IPS DF 4.7 (cell line): Measurements from ENCODE around the gene CHAF1A.

Source experiments
- DNase-seq: peaks from one replicate; pipeline ENCODE4 v3.0.0-alpha.2; 2013; ENCODE audit warnings: low spot score; ENCODE audit errors: extremely low read depth

Gene CHAF1A

DNA sequence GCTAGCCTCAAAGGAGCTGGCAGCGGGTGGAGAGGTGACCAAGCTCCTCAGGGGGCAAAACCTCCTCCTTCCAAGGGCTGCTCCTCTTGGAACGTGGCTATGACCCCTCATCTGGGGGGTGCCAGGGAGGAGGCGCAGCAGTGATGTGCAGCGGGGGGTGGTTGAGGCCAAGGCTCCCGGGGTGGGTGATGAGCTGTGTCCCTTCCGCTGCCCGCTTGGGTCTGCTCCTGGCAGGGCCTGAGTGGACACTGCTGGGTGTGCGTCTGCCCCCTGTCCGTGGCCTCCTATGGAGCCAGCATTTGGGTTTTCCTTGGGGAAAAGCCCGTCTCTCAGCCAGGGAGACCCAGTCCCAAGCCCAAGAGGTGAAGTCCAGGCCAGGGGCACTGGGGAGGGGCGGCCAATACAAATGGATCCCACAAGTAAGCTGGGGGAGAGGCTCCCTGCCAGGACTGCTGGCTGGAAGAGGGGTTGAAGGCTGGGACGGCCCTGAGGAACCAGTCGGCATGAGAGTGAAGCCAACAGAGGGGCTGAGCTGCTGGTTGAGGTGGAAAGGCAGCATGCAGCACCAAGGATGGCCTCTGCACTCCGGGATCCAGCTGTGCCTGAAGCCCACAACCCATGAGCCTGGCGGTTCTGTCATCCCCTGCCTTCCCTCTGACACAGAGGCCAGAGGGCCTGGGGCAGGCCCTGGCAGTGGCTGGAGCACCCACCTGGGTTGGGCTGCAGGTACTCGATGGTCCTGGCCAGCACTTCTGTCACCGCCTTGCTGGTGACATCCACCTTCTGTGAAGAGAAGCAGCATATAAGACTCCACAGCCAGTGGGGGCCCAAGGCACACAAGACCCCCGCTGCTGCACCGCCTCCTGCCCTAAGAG, 36.4 kb upstream of the CHAF1A start:
- no peak for DNase-seq

DNA sequence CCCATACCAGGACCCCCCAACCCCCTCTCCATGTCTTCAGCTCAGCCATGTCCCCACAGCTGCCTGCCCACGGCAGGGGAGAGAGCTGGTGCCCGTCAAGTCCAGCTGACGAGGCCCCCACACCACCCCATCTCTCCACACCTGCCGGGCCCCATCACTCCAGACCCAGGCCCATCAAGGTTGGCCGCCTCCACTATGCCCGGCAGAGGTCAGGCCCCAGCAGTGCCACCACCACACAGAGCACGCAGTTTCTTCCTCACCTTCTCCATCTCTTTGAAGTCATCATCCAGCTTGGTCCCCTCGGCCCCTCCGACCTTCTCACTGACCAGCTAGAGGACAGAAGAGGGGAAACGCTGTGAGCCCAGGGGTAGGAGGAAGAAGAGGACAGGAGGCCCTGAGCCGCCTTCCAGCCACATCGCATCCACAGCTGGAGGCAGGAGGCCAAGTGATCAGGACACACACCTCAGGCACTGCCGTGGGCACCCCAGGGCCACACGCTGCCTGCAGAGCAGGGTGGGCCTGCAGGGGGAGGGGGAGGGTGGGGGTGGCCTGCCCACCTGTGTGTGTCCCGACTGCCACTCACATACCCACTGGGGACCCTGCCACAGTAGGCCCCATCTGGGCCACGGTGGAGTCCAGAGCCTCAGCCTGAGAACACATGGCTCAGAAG, 35.6 kb upstream of the CHAF1A start:
- no peak for DNase-seq

DNA sequence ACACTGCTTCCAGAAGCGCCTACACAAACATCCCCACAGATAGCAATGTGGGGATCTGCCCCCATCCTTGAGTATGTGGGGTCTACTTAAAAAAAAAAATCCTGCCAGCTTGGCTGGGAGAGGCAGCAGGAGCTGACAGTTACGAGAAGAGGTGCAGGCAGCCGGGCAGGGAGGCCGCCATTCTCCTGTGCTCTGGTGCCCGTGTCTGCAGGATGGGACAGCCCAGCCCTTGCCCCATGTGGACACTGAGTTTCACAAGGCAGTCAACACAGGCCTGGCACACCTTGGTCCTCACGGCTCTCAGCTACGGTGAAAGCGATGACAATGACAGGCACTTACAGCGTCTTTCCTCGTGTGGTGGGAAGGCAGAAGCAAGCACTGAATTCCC, 35.1 kb upstream of the CHAF1A start:
- DNase-seq: no peak

DNA sequence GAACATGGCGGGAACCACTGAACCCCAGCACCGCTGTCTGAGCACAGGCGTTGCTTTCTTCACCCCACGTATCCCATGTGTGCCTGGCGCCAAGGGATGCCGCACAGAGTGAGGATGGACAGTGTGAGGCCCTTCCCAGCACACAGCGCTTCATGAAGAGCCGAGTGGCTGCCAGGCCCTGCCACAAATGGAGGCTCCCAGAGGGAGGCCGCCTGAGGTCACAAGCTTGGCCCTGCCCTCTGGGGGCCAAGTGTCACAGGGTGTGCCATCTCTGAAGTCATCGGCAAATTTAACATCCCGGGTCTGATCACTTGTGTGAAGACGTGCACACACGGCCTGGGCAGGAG, 34.7 kb upstream of the CHAF1A start:
- no peak for DNase-seq

DNA sequence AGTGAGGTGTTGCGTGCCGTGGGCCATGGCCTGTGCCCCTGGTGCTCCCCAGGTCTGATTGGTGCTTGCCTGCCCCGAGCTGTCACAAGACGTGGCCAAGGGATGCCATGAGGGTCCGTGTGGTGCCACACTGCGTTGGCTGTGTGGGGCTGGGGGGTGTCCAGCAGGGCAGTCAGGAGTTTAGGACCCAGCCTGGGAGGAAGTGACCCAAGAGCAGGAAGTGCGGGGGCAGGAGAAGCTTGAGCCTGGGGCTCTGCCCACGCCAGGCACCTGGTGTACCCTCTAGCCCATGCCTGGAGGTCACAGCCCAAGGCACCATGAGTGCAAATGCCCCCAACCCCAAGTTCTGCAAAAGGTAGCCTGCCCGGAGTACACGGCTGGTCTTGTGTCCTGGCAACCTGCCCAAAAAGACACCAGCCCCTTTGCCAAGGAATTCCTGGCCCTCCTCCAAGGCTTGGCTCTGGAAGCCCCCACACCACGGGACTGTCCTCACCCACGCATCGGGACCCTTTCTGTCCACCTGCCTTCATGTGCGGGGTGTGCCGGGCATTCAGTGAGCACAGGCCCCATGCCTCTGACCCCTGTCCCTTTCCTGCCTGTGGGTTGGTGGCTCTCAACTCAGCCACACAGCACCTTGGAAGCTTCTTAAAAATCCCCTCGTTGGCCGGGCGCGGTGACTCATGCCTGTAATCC, 34.2 kb upstream of the CHAF1A start:
- DNase-seq: no peak

DNA sequence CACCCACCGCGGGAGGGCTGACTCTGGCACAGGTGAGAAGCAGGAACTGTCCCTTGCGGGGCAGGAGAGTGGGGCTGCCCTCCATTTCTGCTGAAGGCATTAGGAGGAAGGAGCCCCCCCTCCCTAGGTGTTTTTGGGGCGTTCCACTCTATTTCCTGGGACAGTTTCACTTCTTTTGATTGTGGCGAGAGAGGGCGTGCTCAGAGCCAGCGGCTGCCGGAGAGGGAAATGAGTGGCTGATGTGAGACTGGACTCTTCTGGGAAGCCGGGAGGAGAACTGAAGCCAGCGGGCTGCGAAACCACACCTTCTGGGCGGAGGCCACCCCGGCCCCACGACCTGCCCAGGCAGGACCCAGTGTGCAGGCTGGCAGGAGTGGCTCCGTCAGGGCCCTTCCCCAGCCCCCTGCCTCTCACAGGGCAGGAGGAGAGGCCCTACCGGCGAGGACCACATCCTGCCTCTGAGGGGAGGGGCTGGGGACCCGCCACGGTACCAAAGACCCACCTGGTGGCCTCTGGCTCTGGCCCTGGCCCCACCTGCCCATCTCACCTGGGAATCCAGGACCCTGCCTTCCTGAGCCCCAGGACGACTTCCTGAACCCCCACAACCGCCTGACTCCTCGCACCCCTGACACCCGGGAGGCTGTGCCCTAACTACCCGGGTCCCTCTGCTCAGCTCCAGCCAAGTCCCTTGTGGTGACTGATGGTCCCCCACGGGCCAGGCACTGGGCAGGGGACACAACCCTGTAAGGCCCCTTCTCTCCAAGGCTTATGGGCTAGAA, 33.1 kb upstream of the CHAF1A start:
- no peak for DNase-seq

DNA sequence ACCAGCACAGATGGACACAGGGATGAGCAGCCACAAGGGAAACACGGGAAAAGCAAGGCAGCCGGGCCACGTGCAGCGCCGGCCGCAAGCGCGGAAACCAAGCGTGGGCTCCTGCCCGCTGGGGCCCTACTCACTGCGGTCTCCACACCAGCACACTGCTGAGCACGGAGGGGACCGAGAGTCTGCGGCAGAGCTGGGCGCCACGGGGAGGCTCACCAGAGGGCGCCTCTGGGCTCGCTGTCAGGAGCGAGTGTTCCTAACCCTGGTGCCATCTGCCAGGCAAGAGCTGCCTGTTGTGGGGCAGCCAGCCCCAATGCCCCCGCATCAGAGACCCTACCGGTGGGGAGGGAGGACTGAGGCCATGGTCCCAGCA, 32.6 kb upstream of the CHAF1A start:
- DNase-seq: no peak

DNA sequence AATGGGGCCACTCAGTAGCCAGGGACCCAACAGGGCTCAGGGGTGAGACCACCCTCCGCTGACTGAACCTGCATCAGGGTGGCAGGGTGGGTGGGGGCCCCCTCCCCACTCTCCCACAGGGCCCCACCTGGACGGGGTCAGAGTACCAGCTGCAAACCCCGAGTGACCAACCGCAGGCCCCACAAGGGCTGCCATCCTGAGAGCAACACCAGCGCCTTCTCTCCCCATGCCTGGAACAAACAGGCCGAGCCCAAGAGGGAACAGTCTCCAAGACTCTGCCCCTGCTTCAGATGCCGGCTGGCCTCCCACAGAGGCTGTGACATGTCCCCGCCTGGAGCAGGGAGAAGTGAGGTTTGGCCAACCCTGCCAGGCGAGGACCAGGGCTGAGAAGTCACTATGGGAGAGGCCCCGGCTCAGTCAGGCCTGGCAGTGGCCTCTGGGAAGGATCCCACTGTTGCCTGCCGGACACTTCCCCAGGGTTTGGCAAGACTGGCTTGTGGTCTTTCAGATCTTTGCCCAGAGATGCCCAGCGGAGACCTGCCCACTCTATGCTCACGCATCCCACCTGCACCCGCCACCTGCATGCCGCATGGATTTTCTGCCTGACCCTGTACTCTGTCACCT, 31.9 kb upstream of the CHAF1A start:
- DNase-seq: no peak

DNA sequence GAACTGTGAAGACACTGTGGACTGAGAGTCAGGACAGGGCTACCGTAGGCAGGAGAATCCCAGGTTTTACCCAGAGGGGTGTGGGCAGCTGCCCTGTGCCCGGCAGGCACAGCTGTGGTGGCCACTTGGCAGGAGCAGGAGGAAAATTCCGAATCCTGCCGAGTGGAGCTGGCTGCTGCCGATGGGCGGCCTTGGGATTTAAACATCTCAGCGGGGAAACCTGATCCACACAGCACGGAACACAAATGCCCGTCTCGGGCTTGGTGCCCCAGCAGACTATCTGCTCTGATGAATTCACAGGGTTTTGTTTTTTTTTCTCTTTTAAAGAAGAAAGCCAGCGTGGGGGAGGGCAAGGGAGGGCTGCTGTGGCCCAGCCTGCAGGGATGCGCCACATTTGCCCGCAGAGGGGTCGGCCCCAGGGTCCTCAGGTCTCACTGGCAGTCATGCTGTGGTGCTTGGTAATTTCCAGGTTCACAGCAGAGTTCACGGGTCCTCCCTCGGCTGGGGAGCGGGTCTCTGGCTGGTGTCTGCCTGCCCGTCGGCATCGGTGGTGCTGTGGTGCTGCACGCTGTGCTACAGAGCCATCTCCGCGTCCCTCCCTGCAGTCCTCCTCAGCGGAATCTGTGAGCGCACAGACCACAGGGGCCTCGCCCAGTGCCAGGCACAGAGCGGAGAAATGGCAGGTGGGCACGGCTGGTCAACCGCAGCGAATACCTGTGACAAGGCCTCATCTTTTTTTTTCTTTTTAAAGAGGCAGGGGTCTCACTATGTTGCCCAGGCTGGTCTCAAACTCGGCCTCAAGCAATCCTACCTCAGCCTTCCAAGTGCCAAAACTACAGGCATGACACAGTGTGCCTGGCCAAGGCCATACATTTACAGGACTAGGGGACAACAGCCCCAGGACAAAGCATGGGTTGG, 30.9 kb upstream of the CHAF1A start:
- DNase-seq: no peak

DNA sequence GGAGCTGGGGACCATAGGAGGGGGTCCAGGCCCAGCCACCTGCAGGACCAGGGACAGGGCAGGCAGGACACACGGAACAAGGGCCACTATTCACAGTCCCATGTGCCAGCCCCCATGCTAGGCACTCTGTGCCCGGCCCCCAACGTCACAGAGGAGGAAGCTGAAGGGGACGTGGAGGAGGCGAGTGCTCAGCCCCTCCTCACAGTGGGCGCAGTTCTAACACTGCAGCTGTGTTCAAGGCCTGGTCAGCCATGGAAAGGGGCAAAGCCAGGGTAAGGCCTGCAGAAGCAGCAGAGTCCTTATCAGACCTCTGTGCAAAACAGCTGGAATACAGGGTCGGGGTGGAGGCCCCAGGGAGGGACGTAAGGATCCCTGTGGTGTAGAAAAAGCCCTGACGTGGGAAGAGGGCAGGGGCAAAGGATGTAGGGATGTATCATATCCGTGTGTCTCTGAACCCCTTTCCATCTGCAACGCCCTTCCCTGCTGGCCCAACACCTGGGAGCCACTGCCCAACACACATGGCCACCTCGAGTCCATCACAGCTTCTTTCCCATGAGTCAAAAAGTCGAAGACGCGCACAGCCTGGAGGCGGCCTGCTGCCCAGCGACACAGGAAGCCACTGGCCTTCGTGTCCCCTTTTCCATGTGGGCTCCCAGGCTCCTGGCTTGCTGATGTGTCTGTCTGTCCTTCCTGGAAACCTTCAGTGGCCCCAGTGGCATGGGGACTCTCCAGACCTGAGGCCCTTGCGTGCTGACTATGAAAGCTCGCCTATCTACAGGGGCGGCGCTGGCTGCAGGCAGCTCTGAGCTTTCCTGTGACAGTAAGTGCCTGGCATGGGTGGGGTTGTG, 30.1 kb upstream of the CHAF1A start:
- no peak for DNase-seq

DNA sequence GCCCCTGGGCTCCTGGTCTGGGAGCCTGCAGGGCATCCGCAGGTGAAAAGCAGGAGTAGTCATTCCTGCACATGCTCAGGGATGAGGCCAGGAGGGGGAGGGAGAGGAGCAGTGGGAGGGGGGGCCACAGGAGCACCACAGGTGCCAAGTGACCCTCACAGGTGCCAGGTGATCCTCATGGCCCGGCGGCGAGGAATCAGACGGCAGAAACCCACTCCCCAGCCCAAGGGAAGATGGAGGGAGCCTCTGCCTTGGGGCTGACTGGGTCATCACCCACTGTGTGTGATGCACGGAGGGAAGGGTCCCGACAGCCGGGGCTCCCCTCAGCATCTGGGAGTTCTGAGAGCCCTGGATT, 29.4 kb upstream of the CHAF1A start:
- DNase-seq: no peak

DNA sequence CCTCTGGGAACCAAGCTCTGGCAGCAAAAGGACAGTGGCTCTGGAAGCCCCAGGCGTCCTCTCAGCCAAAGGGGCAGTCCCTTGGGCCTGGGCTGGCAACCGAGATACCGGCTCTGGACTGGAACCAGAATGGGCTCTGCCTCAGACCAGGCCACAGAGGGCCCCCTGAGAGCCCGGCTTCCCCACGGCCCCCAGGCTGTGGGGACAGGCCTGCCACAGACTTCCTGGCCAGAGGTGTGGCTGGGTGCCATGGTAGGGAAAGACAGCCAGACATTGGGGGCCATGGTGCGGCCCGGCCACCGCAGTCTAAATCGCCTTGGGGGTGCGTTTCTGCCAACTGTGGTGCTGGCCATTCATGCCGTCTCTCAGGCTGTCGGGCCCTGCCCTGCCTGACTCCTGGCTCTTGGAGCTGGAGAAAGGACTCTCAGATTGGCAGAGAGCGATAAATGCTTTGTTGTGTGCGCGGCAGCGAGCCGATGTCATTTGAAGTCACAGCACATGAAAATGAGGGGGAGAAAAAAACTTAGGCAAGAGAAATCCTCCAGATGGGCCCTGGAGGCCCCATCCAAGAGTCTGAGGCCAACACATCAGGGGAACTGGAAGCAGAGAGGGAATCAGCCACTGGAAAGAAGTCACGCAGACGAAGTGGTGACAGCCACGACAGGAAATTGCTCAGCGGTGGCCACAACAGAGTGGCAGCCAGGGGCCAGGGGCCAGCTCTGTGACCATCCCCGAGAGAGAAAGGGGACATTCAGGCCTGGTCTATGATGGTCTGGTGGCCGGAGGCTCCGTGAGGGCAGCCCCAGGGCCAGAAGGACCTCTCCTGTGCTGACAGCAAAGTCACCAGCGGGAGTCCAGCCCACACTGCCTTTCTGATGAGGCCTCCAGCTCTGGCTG, 28.6 kb upstream of the CHAF1A start:
- no peak for DNase-seq

DNA sequence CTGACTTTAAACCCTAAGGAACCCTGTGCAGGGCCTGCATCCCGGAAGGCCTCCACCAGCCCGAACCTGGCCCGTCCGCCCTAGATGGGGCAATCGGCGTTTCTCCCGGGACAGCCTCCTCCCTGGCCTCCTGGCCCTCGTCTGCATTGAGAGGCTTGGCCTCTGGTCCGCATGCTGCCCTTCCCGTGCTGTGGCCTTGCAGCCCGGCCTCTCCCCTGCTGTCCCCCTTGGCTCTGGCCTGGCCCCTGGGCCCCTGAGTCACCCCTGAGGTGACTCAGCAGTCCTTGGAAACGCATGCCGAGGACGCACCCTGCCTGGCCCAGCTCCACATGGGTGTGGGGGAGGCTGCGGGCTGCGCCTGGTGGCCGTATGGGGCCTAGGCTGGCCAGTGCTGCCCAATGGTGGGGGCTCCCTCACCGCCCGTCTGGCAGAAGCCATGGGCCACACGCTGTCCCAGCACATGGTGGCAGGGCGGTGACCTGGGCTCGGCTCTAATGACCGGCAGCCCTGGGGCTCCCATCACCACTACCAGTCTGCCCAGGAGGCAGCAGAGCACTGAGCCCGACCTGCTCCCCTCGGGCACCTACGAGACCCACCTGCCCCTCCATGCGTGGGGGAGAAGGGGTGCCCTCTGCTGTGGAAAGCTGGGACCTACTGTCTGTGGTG, 27.8 kb upstream of the CHAF1A start:
- DNase-seq: no peak

DNA sequence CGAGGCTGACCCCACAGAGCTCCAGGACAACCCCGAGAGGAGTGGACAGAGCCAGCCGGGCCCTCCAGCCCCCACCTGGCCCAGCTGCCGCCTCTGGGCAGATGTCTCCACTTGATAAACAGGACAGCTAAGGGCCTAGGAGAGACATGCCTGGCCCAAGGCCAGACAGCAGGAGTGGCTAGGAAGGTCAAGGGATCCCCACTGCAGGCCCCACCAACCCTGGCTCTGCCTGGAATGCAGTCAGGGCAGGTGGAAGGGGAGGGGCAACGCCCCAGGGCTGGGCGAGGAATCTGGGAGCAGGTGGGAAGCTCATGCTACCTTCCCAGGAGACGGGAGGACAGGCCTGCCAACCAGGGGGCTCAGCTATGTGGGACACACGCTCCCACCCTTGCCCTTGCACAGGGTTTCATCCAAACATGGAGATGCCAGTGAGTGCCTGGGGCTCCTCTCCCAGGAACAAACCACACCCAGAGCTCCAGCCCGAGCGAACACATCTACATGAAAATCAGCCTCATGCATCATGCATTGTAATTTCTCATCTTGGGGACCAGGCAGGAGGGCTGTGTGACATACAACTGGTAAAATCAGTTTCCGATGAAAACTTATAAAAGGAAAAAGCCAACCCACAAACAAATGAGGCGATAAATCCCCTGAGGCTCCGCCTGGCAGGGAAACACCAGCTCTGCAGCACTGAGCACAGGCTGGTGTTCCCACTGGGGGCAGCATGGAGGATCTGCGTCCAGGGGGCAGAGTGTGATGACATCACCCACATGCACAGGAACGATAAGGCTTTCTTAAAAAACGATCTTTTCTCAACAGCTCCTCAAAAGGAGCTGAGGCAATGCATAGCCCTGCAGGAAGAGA, 27.0 kb upstream of the CHAF1A start:
- DNase-seq: no peak

DNA sequence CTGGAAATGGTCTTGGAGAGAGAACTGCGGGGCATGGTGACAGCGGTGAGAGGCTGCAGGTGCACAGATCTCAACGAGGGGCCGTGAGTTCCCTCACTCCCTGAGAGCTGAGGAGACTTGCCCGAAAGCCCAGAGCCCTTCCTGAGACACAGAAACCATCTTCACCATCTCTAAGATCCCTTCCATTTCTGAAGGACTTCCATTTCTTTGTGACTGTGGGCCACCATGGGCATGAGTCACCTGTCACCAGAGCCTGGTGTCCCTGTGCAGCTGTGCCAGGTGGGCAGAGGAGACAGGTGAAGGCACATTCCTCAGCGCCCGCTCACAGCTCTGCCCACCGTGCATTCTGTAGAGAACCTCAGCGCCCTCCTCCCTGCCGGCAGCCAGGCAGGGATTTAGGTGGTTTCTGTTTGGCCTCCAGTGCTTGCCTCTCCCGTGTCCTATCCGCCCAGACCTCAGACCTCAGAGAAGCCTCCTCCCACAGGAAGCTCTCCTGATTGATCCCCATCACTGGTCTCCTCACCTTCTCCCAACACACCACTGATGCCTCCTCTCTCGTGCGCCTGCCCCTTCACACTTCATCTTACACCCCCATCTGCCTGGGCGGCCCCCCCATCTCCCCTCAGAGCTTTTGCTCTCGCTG, 26.3 kb upstream of the CHAF1A start:
- no peak for DNase-seq

DNA sequence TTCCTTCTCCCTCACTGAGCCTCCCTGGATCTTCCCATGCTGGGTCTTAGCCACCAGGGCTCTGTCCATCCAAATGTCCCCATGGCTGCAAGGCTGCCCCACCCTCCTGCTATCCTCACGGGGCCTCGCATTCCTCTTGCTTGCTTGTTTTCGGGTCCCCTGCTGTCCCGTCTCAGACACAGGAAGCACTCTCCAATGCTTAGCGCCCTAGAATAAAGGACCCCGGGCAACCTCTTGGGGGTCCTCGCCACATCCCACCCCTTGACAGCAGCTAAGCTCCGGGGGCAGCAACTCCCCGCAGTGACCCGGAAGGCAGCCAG, 25.8 kb upstream of the CHAF1A start:
- DNase-seq: no peak
